ENCODE measurements around the gene TRIM40.

The TRIM40 gene

GRCh38 chr6:30135757-30136156 is at the start of gene TRIM40:
Gene TRIM40, plus strand, starts transcription at chr6:30136140. Its CDS starts 897 bp downstream, at chr6:30137037.
- no peak for DNase-seq

- DNase-seq: no peak
Measured at GRCh38 chr6:30087876-30088275, 48.1 kb upstream of the TRIM40 start.

- DNase-seq: peak; percentile 80
Measured at GRCh38 chr6:30091577-30092381, 44.2 kb upstream of the TRIM40 start.

- no peak for DNase-seq
Measured at GRCh38 chr6:30092852-30093543, 42.9 kb upstream of the TRIM40 start.

- DNase-seq: peak; percentile 30
Measured at GRCh38 chr6:30093951-30094661, 41.8 kb upstream of the TRIM40 start.

GRCh38 chr6:30096829-30097228 is 39.1 kb upstream of the TRIM40 start:
- DNase-seq: no peak

GRCh38 chr6:30097902-30098768 is 37.8 kb upstream of the TRIM40 start:
- no peak for DNase-seq

GRCh38 chr6:30100154-30100553 is 35.8 kb upstream of the TRIM40 start:
- no peak for DNase-seq

- no peak for DNase-seq
Measured at GRCh38 chr6:30100585-30101443, 35.1 kb upstream of the TRIM40 start.

- peak; percentile 94 for DNase-seq
Measured at GRCh38 chr6:30101444-30102413, 34.2 kb upstream of the TRIM40 start.

GRCh38 chr6:30102414-30102969 is 33.4 kb upstream of the TRIM40 start:
- peak; percentile 92 for DNase-seq

GRCh38 chr6:30102970-30103871 is 32.7 kb upstream of the TRIM40 start:
- peak; percentile 93 for DNase-seq

GRCh38 chr6:30103872-30104179 is 32.1 kb upstream of the TRIM40 start:
- no peak for DNase-seq

- no peak for DNase-seq
Measured at GRCh38 chr6:30104661-30105060, 31.3 kb upstream of the TRIM40 start.

GRCh38 chr6:30111266-30111856 is 24.6 kb upstream of the TRIM40 start:
- DNase-seq: no peak

GRCh38 chr6:30112402-30112994 is 23.4 kb upstream of the TRIM40 start:
- DNase-seq: peak; percentile 39

- DNase-seq: peak; percentile 53
Measured at GRCh38 chr6:30113003-30113759, 22.8 kb upstream of the TRIM40 start, which contains the start of gene TRIM31. Gene TRIM31, minus strand, starts transcription at chr6:30113090. Its CDS starts 285 bp downstream, at chr6:30112805.
